Osteoblast (primary cell): ENCODE data around the gene EMILIN3. TPM values are rescaled to one million over a fixed set of nuclear protein-coding genes. Genes with fewer than 3 reads are reported as not detected.
"Not testable (repeated sequence)": the region's sequence is repeated elsewhere in the genome, so short reads cannot be mapped to it uniquely, and the experiment has no call there.

ENCODE experiments used
- DNase-seq: peaks from one replicate; pipeline ENCODE4 v3.0.0; 2011; ENCODE audit warnings: low spot score, mixed read lengths; ENCODE audit not compliant: insufficient read length; ENCODE audit errors: missing footprints
- H2AFZ ChIP-seq: 2 replicates; pipeline ENCODE4 v1.6.0; 2011; ENCODE audit warnings: mild to moderate bottlenecking, low read length
- H3K27ac ChIP-seq: 2 replicates; pipeline ENCODE4 v1.5.1; 2011; ENCODE audit warnings: mild to moderate bottlenecking, low read depth, low read length, moderate library complexity
- H3K27me3 ChIP-seq: 2 replicates; pipeline ENCODE4 v1.6.0; 2012; ENCODE audit warnings: mild to moderate bottlenecking, control low read depth, inconsistent platforms, low read length, moderate library complexity; ENCODE audit not compliant: insufficient read depth
- H3K36me3 ChIP-seq: 2 replicates; pipeline ENCODE4 v1.5.1; 2011; ENCODE audit warnings: mild to moderate bottlenecking, low read length, control low read depth, moderate library complexity; ENCODE audit not compliant: insufficient read depth
- H3K4me1 ChIP-seq: 2 replicates; pipeline ENCODE4 v1.5.1; 2011; ENCODE audit warnings: mild to moderate bottlenecking, low read length, control low read depth, moderate library complexity; ENCODE audit not compliant: insufficient read depth
- H3K4me2 ChIP-seq: 2 replicates; pipeline ENCODE4 v1.6.0; 2011; ENCODE audit warnings: mild to moderate bottlenecking, low read length; ENCODE audit not compliant: insufficient read depth
- H3K4me3 ChIP-seq: fragments of 200-600 bp; sonication (generic); 3 replicates; pipeline ENCODE4 v1.5.1; 2012; ENCODE audit warnings: mild to moderate bottlenecking, low read length, inconsistent platforms; ENCODE audit not compliant: insufficient read depth
- H3K79me2 ChIP-seq: 2 replicates; pipeline ENCODE4 v1.6.0; 2012; ENCODE audit warnings: mild to moderate bottlenecking, low read length, control low read depth, inconsistent platforms; ENCODE audit not compliant: insufficient read depth
- H3K9me3 ChIP-seq: 2 replicates; pipeline ENCODE4 v1.5.1; 2011; ENCODE audit warnings: low read depth, low read length, control low read depth
- H4K20me1 ChIP-seq: 2 replicates; pipeline ENCODE4 v1.6.0; 2012; ENCODE audit warnings: mild to moderate bottlenecking, low read length, control low read depth; ENCODE audit not compliant: insufficient read depth
- CTCF ChIP-seq: IDR thresholded peaks from 2 replicates; pipeline ENCODE4 v1.5.1; 2011; ENCODE audit warnings: mild to moderate bottlenecking, low read depth, low read length, moderate library complexity; ENCODE audit errors: extremely low read depth
- total RNA-seq: library from RNA; depleted of rRNA; stranded (reverse); fragments of >200 nt; gene quantifications from 2 replicates; pipeline ENCODE4 v1.2.3, GENCODE V29; 2012

Gene EMILIN3
- total RNA-seq, 1 donor, result not detected

- peak overlapping the region; percentile 84 for H3K27ac ChIP-seq
- no peak for TF ChIP-seq CTCF
- H3K27me3 ChIP-seq, result no peaks in the 10 kb centered on the region
- peak overlapping the region; percentile 38 for H2AFZ ChIP-seq
- peaks cover 32% of the 10 kb centered on the region for H3K4me1 ChIP-seq
- H3K79me2 ChIP-seq, result peaks cover 41% of the 10 kb centered on the region
- H3K9me3 ChIP-seq, result no peaks in the 10 kb centered on the region
- no peaks in the 10 kb centered on the region for H4K20me1 ChIP-seq
- peak overlapping the region; percentile 92 for H3K4me2 ChIP-seq
- peak; percentile 96 for DNase-seq
- H3K4me3 ChIP-seq, result peak overlapping the region; percentile 77
- H3K36me3 ChIP-seq, result peaks cover 8% of the 10 kb centered on the region
These were observed 49.7 kb downstream of the EMILIN3 start for GRCh38 chr20:41316602-41317545.

GRCh38 chr20:41316051-41316450 lies 50.6 kb downstream of the EMILIN3 start:
- H3K4me1 ChIP-seq, result peaks cover 27% of the 10 kb centered on the region
- peak overlapping the region; percentile 92 for H3K4me2 ChIP-seq
- no peaks in the 10 kb centered on the region for H3K27me3 ChIP-seq
- peak; percentile 44 for DNase-seq
- no peaks in the 10 kb centered on the region for H3K9me3 ChIP-seq
- peak overlapping the region; percentile 77 for H3K4me3 ChIP-seq
- peak overlapping the region; percentile 84 for H3K27ac ChIP-seq
- H4K20me1 ChIP-seq, result no peaks in the 10 kb centered on the region
- H3K36me3 ChIP-seq, result peaks cover 8% of the 10 kb centered on the region
- H3K79me2 ChIP-seq, result peaks cover 50% of the 10 kb centered on the region
- no peak overlapping the region for H2AFZ ChIP-seq
- TF ChIP-seq CTCF, result no peak

GRCh38 chr20:41314386-41314785 lies 52.2 kb downstream of the EMILIN3 start:
- H3K36me3 ChIP-seq, result peaks cover 8% of the 10 kb centered on the region
- no peaks in the 10 kb centered on the region for H3K9me3 ChIP-seq
- peak overlapping the region; percentile 84 for H3K27ac ChIP-seq
- peak overlapping the region; percentile 22 for H3K4me2 ChIP-seq
- DNase-seq, result peak; percentile 45
- no peak for TF ChIP-seq CTCF
- no peaks in the 10 kb centered on the region for H4K20me1 ChIP-seq
- H3K79me2 ChIP-seq, result peaks cover 63% of the 10 kb centered on the region
- H3K4me3 ChIP-seq, result no peak overlapping the region
- H2AFZ ChIP-seq, result no peak overlapping the region
- H3K4me1 ChIP-seq, result peaks cover 38% of the 10 kb centered on the region
- H3K27me3 ChIP-seq, result no peaks in the 10 kb centered on the region

- H3K4me3 ChIP-seq, H3K36me3 ChIP-seq, H2AFZ ChIP-seq, H3K27ac ChIP-seq, H3K4me2 ChIP-seq, DNase-seq, H3K9me3 ChIP-seq, H3K27me3 ChIP-seq, H4K20me1 ChIP-seq: not testable (repeated sequence)
- Histone ChIP-seq H3K79me2 (peaks cover 86% of the 10 kb centered on the region), H3K4me1 (peaks cover 53% of the 10 kb centered on the region)
These were observed 54.6 kb downstream of the EMILIN3 start for GRCh38 chr20:41312009-41312408.

Other genes with a start within 250 kb of the EMILIN3 start
- 72.4 and 73.7 TPM in 2 replicates for gene PLCG1, start 229.3 kb downstream of the EMILIN3 start, total RNA-seq
- gene ZHX3, start 49.1 kb downstream of the EMILIN3 start, total RNA-seq, result 35.4 and 36.6 TPM in 2 replicates
- gene LPIN3, start 26.0 kb downstream of the EMILIN3 start, total RNA-seq, result 9.0 and 10.3 TPM in 2 replicates